ENCODE measurements around the gene CYP19A1. TPM values are rescaled to one million over a fixed set of nuclear protein-coding genes. Genes with fewer than 3 reads are reported as not detected.

Gene CYP19A1
- total and polyA plus RNA-seq, 7 donors = 0.10 to 0.71 (median 0.41) TPM; not detected in 4

- TF ChIP-seq POLR2AphosphoS5 (IDR thresholded peaks at IDR 0.05) (no peak), CTCF (IDR thresholded peaks at IDR 0.05) (no peak), POLR2A (IDR thresholded peaks at IDR 0.05) (no peak), EP300 (IDR thresholded peaks at IDR 0.05) (no peak)
- intact Hi-C loops (cut with DNase I) = no loop called here
- H3K27ac ChIP-seq = no peak overlapping the region
- 73 to 81% methylated on average over 1 of the region's 1 CpG for WGBS, 2 donors
- no peaks in the 10 kb centered on the region for H3K9me3 ChIP-seq
- no peak for DNase-seq
- no peaks in the 10 kb centered on the region for H3K27me3 ChIP-seq
- no peaks in the 10 kb centered on the region for H3K36me3 ChIP-seq
- H3K4me3 ChIP-seq = no peak overlapping the region
- H3K4me1 ChIP-seq = no peaks in the 10 kb centered on the region
Measured at GRCh38 chr15:51251556-51251955, 86.8 kb downstream of the CYP19A1 start.

GRCh38 chr15:51250217-51251011, 88.0 kb downstream of the CYP19A1 start:
- no peak overlapping the region for H3K27ac ChIP-seq
- H3K4me1 ChIP-seq = no peaks in the 10 kb centered on the region
- intact Hi-C loops (cut with DNase I) = no loop called here
- 83 to 89% methylated on average over 4 of the region's 4 CpGs for WGBS, 2 donors
- H3K4me3 ChIP-seq = no peak overlapping the region
- DNase-seq = no peak
- no peak for TF ChIP-seq POLR2AphosphoS5 (IDR thresholded peaks at IDR 0.05)
- H3K27me3 ChIP-seq = no peaks in the 10 kb centered on the region
- H3K36me3 ChIP-seq = no peaks in the 10 kb centered on the region
- H3K9me3 ChIP-seq = no peaks in the 10 kb centered on the region

DNA sequence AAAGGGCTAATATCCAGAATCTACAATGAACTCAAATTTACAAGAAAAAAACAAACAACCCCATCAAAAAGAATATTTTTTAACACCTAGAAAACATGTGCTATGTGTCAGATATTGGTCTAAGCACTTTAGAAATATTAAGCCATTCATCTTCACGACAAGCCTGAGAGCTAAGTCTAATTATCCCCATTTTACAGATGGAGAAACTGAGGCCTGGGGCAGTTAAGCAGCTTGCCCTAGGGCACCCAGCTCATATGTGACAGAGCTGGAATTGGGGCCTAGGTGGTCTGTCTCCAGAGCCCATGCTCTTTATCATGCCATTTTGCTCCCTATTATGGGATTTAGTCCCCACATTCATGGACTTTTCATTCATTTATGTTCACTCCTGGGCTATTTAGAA, 92.8 kb downstream of the CYP19A1 start:
- WGBS, 2 donors = 89 to 98% methylated on average over 1 of the region's 1 CpG
- no peak overlapping the region for H3K27ac ChIP-seq
- intact Hi-C loops (cut with DNase I) = no loop called here
- no peaks in the 10 kb centered on the region for H3K4me1 ChIP-seq
- H3K36me3 ChIP-seq = no peaks in the 10 kb centered on the region
- no peak for TF ChIP-seq POLR2AphosphoS5 (IDR thresholded peaks at IDR 0.05)
- TF ChIP-seq POLR2A (IDR thresholded peaks at IDR 0.05) = no peak
- no peak for TF ChIP-seq EP300 (IDR thresholded peaks at IDR 0.05)
- TF ChIP-seq CTCF (IDR thresholded peaks at IDR 0.05) = no peak
- DNase-seq = no peak
- H3K27me3 ChIP-seq = peaks cover 0 to 4% (median 0%) of the 10 kb centered on the region in 3 donors
- H3K4me3 ChIP-seq = no peak overlapping the region
- no peaks in the 10 kb centered on the region for H3K9me3 ChIP-seq

DNA sequence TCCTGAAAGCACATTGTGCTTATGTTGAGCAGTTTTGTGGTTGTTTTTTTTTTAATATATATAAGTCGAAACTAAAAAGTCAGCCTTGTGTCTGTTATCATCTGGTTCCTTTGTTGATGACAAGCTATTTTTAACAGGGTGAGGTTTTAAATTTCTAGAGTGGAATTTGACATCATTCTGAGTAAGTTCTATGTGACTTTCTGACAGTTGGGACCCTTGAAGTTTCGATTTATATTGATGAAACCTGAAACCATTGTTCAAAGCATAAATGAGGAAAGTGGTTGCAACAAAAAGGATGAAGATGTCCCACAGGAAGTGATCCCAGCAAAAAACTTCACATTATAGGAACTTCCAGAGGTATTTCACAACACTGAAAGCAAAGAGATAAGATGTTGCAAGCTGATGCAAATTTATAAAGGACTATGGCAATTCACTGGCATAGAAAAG, 94.0 kb downstream of the CYP19A1 start:
- intact Hi-C loops (cut with DNase I) = no loop called here
- WGBS, 2 donors = 56 to 60% methylated on average over 2 of the region's 2 CpGs
- Histone ChIP-seq H3K27me3 (peaks cover 0 to 4% (median 0%) of the 10 kb centered on the region in 3 donors), H3K36me3 (no peaks in the 10 kb centered on the region), H3K4me1 (no peaks in the 10 kb centered on the region), H3K27ac (no peak overlapping the region), H3K4me3 (no peak overlapping the region), H3K9me3 (no peaks in the 10 kb centered on the region)
- no peak for DNase-seq
- TF ChIP-seq CTCF (IDR thresholded peaks at IDR 0.05) (no peak), EP300 (IDR thresholded peaks at IDR 0.05) (no peak), POLR2AphosphoS5 (IDR thresholded peaks at IDR 0.05) (no peak), POLR2A (IDR thresholded peaks at IDR 0.05) (no peak)

DNA sequence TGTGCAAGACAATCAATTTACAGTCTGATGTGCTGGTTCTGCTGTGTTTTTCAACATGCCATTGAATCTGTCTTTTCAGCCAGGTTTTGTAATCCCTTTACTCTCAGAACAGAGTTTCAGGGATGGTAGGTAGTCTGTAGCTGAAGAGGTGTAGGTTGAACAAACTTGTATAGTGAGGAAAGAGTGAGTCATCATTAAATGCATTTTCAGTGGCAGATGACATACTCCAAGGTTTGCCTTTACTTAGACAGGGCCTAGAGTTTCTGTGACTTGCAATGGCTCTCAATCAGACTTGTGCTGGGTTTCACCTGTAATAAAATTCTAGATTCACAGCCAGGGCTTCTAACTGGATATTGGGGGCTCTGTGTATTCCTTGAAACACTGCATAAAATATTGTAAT, 94.6 kb downstream of the CYP19A1 start:
- no peaks in the 10 kb centered on the region for H3K9me3 ChIP-seq
- H3K4me3 ChIP-seq = no peak overlapping the region
- H3K4me1 ChIP-seq = no peaks in the 10 kb centered on the region
- intact Hi-C loops (cut with DNase I) = no loop called here
- H3K27me3 ChIP-seq = peaks cover 0 to 4% (median 0%) of the 10 kb centered on the region in 3 donors
- TF ChIP-seq EP300 (IDR thresholded peaks at IDR 0.05) (no peak), CTCF (IDR thresholded peaks at IDR 0.05) (no peak), POLR2A (IDR thresholded peaks at IDR 0.05) (no peak), POLR2AphosphoS5 (IDR thresholded peaks at IDR 0.05) (no peak)
- DNase-seq = no peak
- H3K27ac ChIP-seq = no peak overlapping the region
- H3K36me3 ChIP-seq = no peaks in the 10 kb centered on the region

All from sigmoid colon (tissue), 7 donors.